Gastroesophageal sphincter (tissue), 3 donors: ENCODE data around the gene PACRG.

Experiments used
- POLR2A ChIP-seq, 2 donors: fragments of 450-650 bp; IDR thresholded peaks; one replicate each; pipeline ENCODE4 v1.6.1; 2017; ENCODE audit warnings: antibody characterized with exemption in 2 of 2, mild to moderate bottlenecking in 2 of 2, moderate library complexity in 1 of 2
- POLR2AphosphoS5 ChIP-seq: sonication (generic); formaldehyde crosslinking; IDR thresholded peaks from one replicate; pipeline ENCODE4 v1.6.1; 2017; ENCODE audit warnings: antibody characterized with exemption
- TF ChIP-seq, protein P1 (sequence below), 4 experiments: fragments of 200-600 bp in 2 of 4; fragments of 450-650 bp in 2 of 4; sonication (generic) in 1 of 4; IDR thresholded peaks; one replicate each; pipeline ENCODE4 v1.5.1; 2017 to 2019; ENCODE audit warnings: antibody characterized with exemption in 4 of 4, mild to moderate bottlenecking in 2 of 4, moderate library complexity in 2 of 4

- TF ChIP-seq POLR2AphosphoS5 (no peak), POLR2A (IDR thresholded peaks at IDR 0.05) (no peak)
- TF ChIP-seq, protein P1, sequence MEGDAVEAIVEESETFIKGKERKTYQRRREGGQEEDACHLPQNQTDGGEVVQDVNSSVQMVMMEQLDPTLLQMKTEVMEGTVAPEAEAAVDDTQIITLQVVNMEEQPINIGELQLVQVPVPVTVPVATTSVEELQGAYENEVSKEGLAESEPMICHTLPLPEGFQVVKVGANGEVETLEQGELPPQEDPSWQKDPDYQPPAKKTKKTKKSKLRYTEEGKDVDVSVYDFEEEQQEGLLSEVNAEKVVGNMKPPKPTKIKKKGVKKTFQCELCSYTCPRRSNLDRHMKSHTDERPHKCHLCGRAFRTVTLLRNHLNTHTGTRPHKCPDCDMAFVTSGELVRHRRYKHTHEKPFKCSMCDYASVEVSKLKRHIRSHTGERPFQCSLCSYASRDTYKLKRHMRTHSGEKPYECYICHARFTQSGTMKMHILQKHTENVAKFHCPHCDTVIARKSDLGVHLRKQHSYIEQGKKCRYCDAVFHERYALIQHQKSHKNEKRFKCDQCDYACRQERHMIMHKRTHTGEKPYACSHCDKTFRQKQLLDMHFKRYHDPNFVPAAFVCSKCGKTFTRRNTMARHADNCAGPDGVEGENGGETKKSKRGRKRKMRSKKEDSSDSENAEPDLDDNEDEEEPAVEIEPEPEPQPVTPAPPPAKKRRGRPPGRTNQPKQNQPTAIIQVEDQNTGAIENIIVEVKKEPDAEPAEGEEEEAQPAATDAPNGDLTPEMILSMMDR (IDR thresholded peaks at IDR 0.05), result no peak
Measured at GRCh38 chr6:163298079-163298830, 570.5 kb downstream of the PACRG start.
